GM12878 (cell line): Measurements from ENCODE around the gene CINP. TPM values are rescaled to one million over a fixed set of nuclear protein-coding genes. Genes with fewer than 3 reads are reported as not detected.

Experiments
- ATAC-seq: fragments of 200-7000 bp; cut with Tn5 transposase; 3 replicates; pipeline ENCODE4 v1.9.1; 2020; ENCODE audit warnings: mild to moderate bottlenecking, moderate library complexity
- BruUV-seq: library from RNA; stranded (reverse); fragments of 400-500 nt; replicated peaks from 2 replicates; lab custom pipeline; 2021; lab: Mats Ljungman, UMichigan
- CTCF ChIA-PET: fragments of 300-600 bp; sonication (Branson Sonifier 250); formaldehyde crosslinking; extraction: SDS; loops from one replicate; lab custom pipeline; 2021; ENCODE audit warnings: inconsistent platforms; lab: Yijun Ruan, JAX
- POLR2A ChIA-PET: fragments of 350-600 bp; formaldehyde crosslinking; extraction: SDS; loops from one replicate; lab custom pipeline; 2021; ENCODE audit warnings: inconsistent platforms; lab: Charles Lee
- RAD21 ChIA-PET: fragments of 300-600 bp; sonication (Branson Sonifier 250); formaldehyde crosslinking; loops from one replicate; lab custom pipeline; 2023; ENCODE audit warnings: antibody characterized with exemption; ENCODE audit not compliant: unreplicated experiment; lab: Charles Lee
- SMC1A ChIA-PET: fragments of 300-600 bp; sonication (Branson Sonifier 250); formaldehyde crosslinking; loops from one replicate; lab custom pipeline; 2023; ENCODE audit not compliant: unreplicated experiment, uncharacterized antibody; lab: Charles Lee
- DNase-seq: peaks from one replicate; pipeline ENCODE4 v3.0.0-alpha.2; 2011; ENCODE audit warnings: low read depth, low spot score
- FAIRE-seq: peaks from 3 replicates; lab custom pipeline; 2011; peaks lifted over from hg19 to GRCh38; lab: Jason Lieb, UNC
- H2AFZ ChIP-seq: 2 replicates; pipeline ENCODE4 v1.6.0; 2011; ENCODE audit warnings: low read depth, low read length, control low read depth; ENCODE audit not compliant: control insufficient read depth
- H3K27ac ChIP-seq: 2 replicates; pipeline ENCODE4 v1.5.1; 2011; ENCODE audit warnings: control low read depth; ENCODE audit not compliant: control insufficient read depth, insufficient read depth
- H3K27me3 ChIP-seq, 2 experiments: replicated peaks in 1 of 2; 2 replicates each; pipeline versions ENCODE4 v1.6.0 to v1.6.1; 2011; ENCODE audit warnings: low read length in 1 of 2; ENCODE audit not compliant: control insufficient read depth in 2 of 2, insufficient read depth in 2 of 2
- H3K36me3 ChIP-seq, 2 experiments: 2 replicates each; pipeline ENCODE4 v1.5.1; 2011; ENCODE audit warnings: low read length in 1 of 2; ENCODE audit not compliant: control insufficient read depth in 2 of 2, insufficient read depth in 2 of 2
- H3K4me1 ChIP-seq: 2 replicates; pipeline ENCODE4 v1.6.1; 2011; ENCODE audit warnings: mild to moderate bottlenecking, low read length, moderate library complexity, mixed read lengths; ENCODE audit not compliant: control insufficient read depth, insufficient read depth
- H3K4me2 ChIP-seq: 2 replicates; pipeline ENCODE4 v1.6.0; 2011; ENCODE audit warnings: control low read depth; ENCODE audit not compliant: control insufficient read depth, insufficient read depth
- H3K4me3 ChIP-seq: fragments of 200-600 bp; sonication (generic); 2 replicates; pipeline ENCODE4 v1.5.1; 2016
- H3K79me2 ChIP-seq: 2 replicates; pipeline ENCODE4 v1.6.0; 2011; ENCODE audit warnings: low read length; ENCODE audit not compliant: control insufficient read depth, insufficient read depth
- H3K9ac ChIP-seq: 2 replicates; pipeline ENCODE4 v1.8.0; 2011; ENCODE audit warnings: low read length, control low read depth, mixed read lengths; ENCODE audit not compliant: control insufficient read depth, insufficient read depth
- H3K9me3 ChIP-seq: replicated peaks from 3 replicates; pipeline ENCODE4 v1.5.1; 2011; ENCODE audit warnings: mild to moderate bottlenecking, low read length; ENCODE audit not compliant: control insufficient read depth, insufficient read depth
- H4K20me1 ChIP-seq: 2 replicates; pipeline ENCODE4 v1.6.0; 2011; ENCODE audit not compliant: control insufficient read depth, insufficient read depth
- BRCA1 ChIP-seq: IDR thresholded peaks from 2 replicates; pipeline ENCODE4 v1.6.1; 2011; ENCODE audit warnings: low read depth, low read length, improper control_type of control experiment
- CEBPB ChIP-seq, 2 experiments: fragments of 150-350 bp in 1 of 2; IDR thresholded peaks; 2 replicates each; pipeline ENCODE4 v1.6.1; 2012 to 2014; ENCODE audit warnings: low read depth in 2 of 2, low read length in 2 of 2, borderline replicate concordance in 1 of 2, inconsistent platforms in 1 of 2
- ETV6 ChIP-seq, 2 experiments: fragments of 450-650 bp in 1 of 2; IDR thresholded peaks in 1 of 2; conservative IDR thresholded peaks in 1 of 2; 2 replicates each; pipeline ENCODE4 v1.6.1; 2014; ENCODE audit warnings: antibody characterized with exemption in 1 of 2, borderline replicate concordance in 1 of 2, low read depth in 1 of 2, mild to moderate bottlenecking in 1 of 2, moderate library complexity in 1 of 2
- IKZF2 ChIP-seq, 2 experiments: fragments of 450-650 bp; IDR thresholded peaks; 2 replicates each; pipeline ENCODE4 v1.6.1; 2017; ENCODE audit warnings: mild to moderate bottlenecking in 2 of 2, moderate library complexity in 2 of 2
- LARP7 ChIP-seq: fragments of 450-650 bp; IDR thresholded peaks from 2 replicates; pipeline ENCODE4 v1.6.1; 2017; ENCODE audit warnings: mild to moderate bottlenecking
- MAX ChIP-seq: IDR thresholded peaks from 2 replicates; pipeline ENCODE4 v1.6.1; 2012; ENCODE audit warnings: low read depth, low read length, improper control_type of control experiment
- MEF2B ChIP-seq: fragments of 450-650 bp; IDR thresholded peaks from 2 replicates; pipeline ENCODE4 v1.6.1; 2018; ENCODE audit warnings: mild to moderate bottlenecking, moderate library complexity; ENCODE audit not compliant: partially characterized antibody, poor library complexity, severe bottlenecking
- MTA2 ChIP-seq: fragments of 450-650 bp; IDR thresholded peaks from 2 replicates; pipeline ENCODE4 v1.6.1; 2016; ENCODE audit warnings: low read depth, mild to moderate bottlenecking, moderate library complexity
- POLR2A ChIP-seq: IDR thresholded peaks from 2 replicates; pipeline ENCODE4 v1.6.1; 2011; ENCODE audit warnings: low read depth, mild to moderate bottlenecking, low read length
- POLR2AphosphoS5 ChIP-seq: IDR thresholded peaks from 2 replicates; pipeline ENCODE4 v1.6.1; 2011; ENCODE audit warnings: mild to moderate bottlenecking, low read length, inconsistent platforms
- RAD21 ChIP-seq: IDR thresholded peaks from 2 replicates; pipeline ENCODE4 v1.6.1; 2011; ENCODE audit warnings: mild to moderate bottlenecking, low read depth, low read length, moderate library complexity; ENCODE audit not compliant: insufficient read depth
- RAD51 ChIP-seq: fragments of 450-650 bp; IDR thresholded peaks from 2 replicates; pipeline ENCODE4 v1.6.1; 2016; ENCODE audit warnings: moderate library complexity, mild to moderate bottlenecking, inconsistent platforms
- RCOR1 ChIP-seq: conservative IDR thresholded peaks from 2 replicates; pipeline ENCODE4 v1.6.1; 2012; ENCODE audit warnings: low read depth, low read length, improper control_type of control experiment
- SIN3A ChIP-seq: IDR thresholded peaks from 2 replicates; pipeline ENCODE4 v1.6.1; 2012; ENCODE audit warnings: low read depth, low read length, improper control_type of control experiment
- SIX5 ChIP-seq: IDR thresholded peaks from 2 replicates; pipeline ENCODE4 v1.6.1; 2011; ENCODE audit warnings: mild to moderate bottlenecking, low read depth, low read length, moderate library complexity; ENCODE audit not compliant: severe bottlenecking
- SREBF1 ChIP-seq: IDR thresholded peaks from 2 replicates; pipeline ENCODE4 v1.6.1; 2012; ENCODE audit warnings: mild to moderate bottlenecking, low read length
- TBL1XR1 ChIP-seq: IDR thresholded peaks from 2 replicates; pipeline ENCODE4 v1.6.1; 2012; ENCODE audit warnings: low read depth, low read length, improper control_type of control experiment
- WRNIP1 ChIP-seq: IDR thresholded peaks from 2 replicates; pipeline ENCODE4 v1.6.1; 2011; ENCODE audit warnings: low read depth, low read length, improper control_type of control experiment, borderline replicate concordance
- YY1 ChIP-seq: IDR thresholded peaks from 2 replicates; pipeline ENCODE4 v1.6.1; 2011; ENCODE audit warnings: low read depth, mild to moderate bottlenecking, low read length
- WGBS: methylation state at CpG from one replicate; pipeline ENCODE4 v1.1.6; 2016; ENCODE audit warnings: low lambda C conversion rate; ENCODE audit not compliant: insufficient replicate concordance, insufficient coverage; ENCODE audit errors: missing lambda C conversion rate; 5-methylcytosine and 5-hydroxymethylcytosine counted together
- in situ Hi-C: fragments of 300-500 bp; cut with MboI; formaldehyde crosslinking; loops from 9 replicates; pipeline ENCODE4 v1.14.3; 2018; ENCODE audit warnings: mixed read lengths
- intact Hi-C: fragments of 100-400 bp; cut with micrococcal nuclease; formaldehyde crosslinking; loops from one replicate; pipeline ENCODE4 v1.14.2; 2022; ENCODE audit not compliant: unreplicated experiment
- polyA plus RNA-seq, 11 experiments: library from polyadenylated mRNA; depleted of rRNA in 4 of 11; unstranded in 6 of 11; stranded (reverse) in 5 of 11; fragments of >200 nt; fragmentation: Nextera tagmentation in 4 of 11; fragmentation: Illumina TruSeq in 1 of 11; extraction: Ambion mirVana in 4 of 11; extraction: Trizol in 1 of 11; gene quantifications; 1 replicate in 1 of 11; 2 replicates in 10 of 11; pipeline versions ENCODE4 v1.2.1 to v1.2.3, GENCODE V29; 2011 to 2016; ENCODE audit warnings: inconsistent platforms in 2 of 11, missing spikeins in 2 of 11, low read depth in 1 of 11
- total RNA-seq, 4 experiments: library from RNA; depleted of rRNA in 3 of 4; stranded (reverse); fragments of >200 nt in 3 of 4; fragmentation: Illumina TruSeq in 1 of 4; extraction: Trizol in 1 of 4; gene quantifications; 2 replicates each; pipeline versions ENCODE4 v1.2.1 to v1.2.3, GENCODE V29; 2013 to 2021

The CINP gene
- total and polyA plus RNA-seq, 10 of the 15 experiments (the other 5 are each of a cell fraction or from before 2014, with no cell fraction given) = 45.4 to 73.3 (median 52.9) TPM

DNA sequence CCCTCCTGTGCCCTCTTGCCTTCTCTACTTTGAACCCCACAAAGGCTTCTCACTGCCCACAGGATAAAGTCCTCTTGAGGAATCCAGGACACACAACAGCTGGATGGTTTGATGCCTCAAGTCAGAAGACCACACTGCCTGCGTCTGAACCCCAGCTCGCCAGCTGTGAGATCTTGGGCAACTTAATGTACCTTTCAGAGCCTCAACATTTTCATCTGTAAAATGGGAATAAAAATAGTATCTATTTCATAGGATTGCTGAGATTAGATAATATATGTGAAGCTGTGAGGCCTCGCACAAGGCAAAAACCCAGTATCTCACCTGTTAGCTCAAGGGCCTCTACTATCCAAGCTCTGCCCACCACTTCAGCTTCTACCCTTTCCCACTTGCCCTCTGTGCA, 2.3 kb downstream of the CINP start:
- H3K9me3 ChIP-seq = no peaks in the 10 kb centered on the region
- no peak overlapping the region for H3K27ac ChIP-seq
- ChIA-PET CTCF (interaction anchor here (0.7 kb wide), 1 partner anchor 13 kb away, joined by 5 read pairs; no protein-coding TSS in a partner anchor), SMC1A (no interaction called here), RAD21 (no interaction called here), POLR2A (interaction anchor here (1.3 kb wide), 1 partner anchor 8 kb away, joined by 5 read pairs; no protein-coding TSS in a partner anchor)
- peaks cover 0 to 19% of the 10 kb centered on the region in 2 experiments for H3K36me3 ChIP-seq
- no peak overlapping the region for H2AFZ ChIP-seq
- no peak for DNase-seq
- no peak overlapping the region for H3K4me2 ChIP-seq
- peaks cover 19% of the 10 kb centered on the region for H3K79me2 ChIP-seq
- ATAC-seq = no peak
- peaks cover 8% of the 10 kb centered on the region; the same call in 1 of the 2 replicates for H3K4me1 ChIP-seq
- intact Hi-C loops (no loop called here), in situ Hi-C loops (no loop called here)
- 97% methylated on average over 3 of the region's 3 CpGs for WGBS
- TF ChIP-seq YY1 (no peak), RAD51 (no peak), WRNIP1 (no peak), BRCA1 (no peak), POLR2AphosphoS5 (no peak), SIX5 (no peak), LARP7 (no peak), RCOR1 (no peak), MTA2 (no peak)
- BruUV-seq = no TSS peak
- no peak overlapping the region for H3K4me3 ChIP-seq
- H3K9ac ChIP-seq = no peak overlapping the region
- H3K27me3 ChIP-seq = no peaks in the 10 kb centered on the region
- peak; percentile 69 for FAIRE-seq
- H4K20me1 ChIP-seq = no peaks in the 10 kb centered on the region

- intact Hi-C loops = no loop called here
- Histone ChIP-seq H3K9me3 (no peaks in the 10 kb centered on the region), H3K36me3 (peaks cover 2 to 20% of the 10 kb centered on the region in 2 experiments), H4K20me1 (no peaks in the 10 kb centered on the region), H3K27ac (no peak overlapping the region), H3K4me2 (no peak overlapping the region), H3K4me1 (peaks cover 8% of the 10 kb centered on the region; the same call in 1 of the 2 replicates), H3K79me2 (peaks cover 19% of the 10 kb centered on the region), H3K9ac (no peak overlapping the region), H3K27me3 (no peaks in the 10 kb centered on the region), H2AFZ (no peak overlapping the region), H3K4me3 (no peak overlapping the region)
- in situ Hi-C loops = no loop called here
- RAD21 ChIA-PET = no interaction called here
- TF ChIP-seq RCOR1 = no peak
- TF ChIP-seq SIN3A = no peak
- TF ChIP-seq POLR2A = no peak
- no peak for TF ChIP-seq SREBF1
- TF ChIP-seq CEBPB (IDR thresholded peaks at IDR 0.05; ENCODE audit: borderline replicate concordance in 1 of 2, low read depth in 2 of 2, low read length in 2 of 2) = no peak
- no peak for TF ChIP-seq IKZF2 (IDR thresholded peaks at IDR 0.05)
- TF ChIP-seq ETV6 (conservative IDR thresholded peaks at IDR 0.05 in 1 of 2, IDR thresholded peaks at IDR 0.05 in 1 of 2; ENCODE audit: borderline replicate concordance in 1 of 2, low read depth in 1 of 2) = no peak
- TF ChIP-seq TBL1XR1 = no peak
- TF ChIP-seq MEF2B = no peak
- TF ChIP-seq SIX5 = no peak
- TF ChIP-seq MAX = no peak
- TF ChIP-seq RAD21 = no peak
- DNase-seq (no peak), ATAC-seq (no peak), FAIRE-seq (no peak)
- SMC1A ChIA-PET = no interaction called here
- POLR2A ChIA-PET = interaction anchor here (1.0 to 1.3 kb wide), 2 partner anchors 9 kb away, joined by 3 to 5 read pairs; no protein-coding TSS in a partner anchor
- CTCF ChIA-PET = no interaction called here
- no TSS peak for BruUV-seq
- WGBS = 98% methylated on average over 2 of the region's 2 CpGs
These were observed 3.3 kb downstream of the CINP start for GRCh38 chr14:102359341-102359740.
